ENCODE measurements around the gene CYP1B1.

GRCh38 chr2:38120829-38121228, 44.9 kb upstream of the CYP1B1 start:
- TF ChIP-seq CTCF (IDR thresholded peaks at IDR 0.05 in 4 of 5, conservative IDR thresholded peaks at IDR 0.05 in 1 of 5) (no peak), POLR2A (IDR thresholded peaks at IDR 0.05) (no peak)

Measured in gastrocnemius medialis (tissue), 4 donors.